ENCODE data around the gene DNASE1L1. TPM values are rescaled to one million over a fixed set of nuclear protein-coding genes. Genes with fewer than 3 reads are reported as not detected.

DNASE1L1 gene
- total and polyA plus RNA-seq, 2 of the 13 experiments (the other 11 are each of a cell fraction or from before 2014, with no cell fraction given), result 4.7 to 12.3 TPM

DNA sequence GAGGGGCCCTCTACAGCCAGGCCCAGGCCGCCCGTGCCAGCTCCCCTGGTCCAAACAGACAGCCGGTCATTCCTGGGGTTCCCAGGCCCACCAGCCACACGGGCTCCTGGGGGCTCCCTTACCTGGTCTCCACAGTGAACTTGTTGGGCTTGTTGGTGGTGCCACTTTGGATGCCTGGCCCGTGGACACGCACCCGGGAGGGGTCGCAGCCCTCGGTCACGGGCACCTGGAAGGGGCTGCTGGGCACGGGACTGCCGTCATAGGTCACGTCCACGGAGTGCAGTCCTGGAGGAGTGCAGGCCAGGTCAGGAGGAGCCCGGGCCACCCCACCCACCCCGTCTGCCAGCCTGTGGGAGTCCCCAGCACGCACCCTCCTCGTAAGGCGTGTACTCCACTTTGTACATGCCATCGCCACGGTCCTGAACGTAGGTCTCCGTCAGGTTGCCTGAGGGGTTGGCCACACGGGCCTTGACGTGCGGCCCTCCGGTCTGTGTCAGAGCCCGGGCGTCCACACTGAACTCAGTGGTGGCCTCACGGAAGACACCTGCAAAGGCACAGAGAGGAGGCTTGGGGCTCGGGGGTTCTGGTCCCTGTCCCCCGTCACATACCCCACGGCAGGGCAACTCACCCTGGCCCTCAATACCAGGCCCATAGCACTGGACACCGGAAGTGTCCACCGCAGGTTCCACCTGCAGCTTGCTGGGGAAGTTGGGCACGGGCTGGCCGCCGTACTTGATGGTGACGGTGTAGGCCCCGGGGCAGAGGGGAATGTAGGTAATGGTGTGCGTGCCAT, 49.5 kb downstream of the DNASE1L1 start:
- H3K9me3 ChIP-seq (ENCODE audit: low read length), result no peaks in the 10 kb centered on the region
- intact Hi-C loops (cut with micrococcal nuclease; ENCODE audit: unreplicated experiment) (no loop called here), in situ Hi-C loops (cut with HindIII; ENCODE audit: extremely low pct_ligation_motif_present, low pct_unique_long_range_greater_than_20kb) (no loop called here)
- no peak overlapping the region for H3K27ac ChIP-seq (ENCODE audit: extremely low read length, insufficient read depth, low read length)
- peaks cover 3% of the 10 kb centered on the region; the same call in 1 of the 2 replicates for H4K20me1 ChIP-seq (ENCODE audit: insufficient read depth, low read length)
- ATAC-seq (no peak), FAIRE-seq (no peak), DNase-seq (ENCODE audit: low spot score) (no peak)
- no peaks in the 10 kb centered on the region for H3K27me3 ChIP-seq (ENCODE audit: control insufficient read depth in 1 of 2, insufficient read depth in 2 of 2, low read length in 2 of 2)
- H3K4me1 ChIP-seq (ENCODE audit: insufficient read depth, low read length), result peaks cover 18% of the 10 kb centered on the region
- no peak overlapping the region for H3K4me2 ChIP-seq (ENCODE audit: low read depth, low read length)
- H3K9ac ChIP-seq (ENCODE audit: insufficient read depth, low read depth, low read length), result no peak overlapping the region
- H2AFZ ChIP-seq (ENCODE audit: low read length), result no peak overlapping the region
- CTCF ChIA-PET (ENCODE audit: low intra/inter-chr PET ratio, low total read pairs), result no interaction called here
- TSS peak; percentile 38 for BruUV-seq (replicated peaks)
- H3K36me3 ChIP-seq (replicated peaks in 1 of 2; ENCODE audit: control insufficient read depth in 1 of 2, insufficient read depth in 2 of 2, low read length in 2 of 2), result peaks cover 23 to 53% of the 10 kb centered on the region in 2 experiments; a peak in 4 of 5 replicates
- no peaks in the 10 kb centered on the region for H3K79me2 ChIP-seq (ENCODE audit: insufficient read depth, low read length)
- 90% methylated on average over 2 of the region's 41 CpGs for WGBS (ENCODE audit: low lambda C conversion rate)
- POLR2A ChIA-PET, result no interaction called here
- H3K4me3 ChIP-seq (replicated peaks in 1 of 3; ENCODE audit: insufficient read depth in 1 of 3, low read depth in 2 of 3, low read length in 3 of 3), result no peak overlapping the region
- TF ChIP-seq RBFOX2 (IDR thresholded peaks at IDR 0.05; ENCODE audit: low read depth, low read length) (peak; percentile 48; the same call in 1 of the 2 replicates), ZNF552 (CRISPR knock-in tag; IDR thresholded peaks at IDR 0.05; ENCODE audit: borderline replicate concordance) (no peak), DNMT1 (CRISPR knock-in tag; IDR thresholded peaks at IDR 0.05) (no peak), AGO2 (optimal IDR thresholded peaks at IDR 0.05; ENCODE audit: low read depth, low read length) (peak; percentile 49), SNAI1 (CRISPR knock-in tag; IDR thresholded peaks at IDR 0.05; ENCODE audit: borderline replicate concordance) (no peak)

GRCh38 chrX:154358829-154359228, 50.2 kb downstream of the DNASE1L1 start:
- POLR2A ChIA-PET, result no interaction called here
- Histone ChIP-seq H3K79me2 (ENCODE audit: insufficient read depth, low read length) (no peaks in the 10 kb centered on the region), H3K4me3 (replicated peaks in 1 of 3; ENCODE audit: insufficient read depth in 1 of 3, low read depth in 2 of 3, low read length in 3 of 3) (no peak overlapping the region), H3K4me2 (ENCODE audit: low read depth, low read length) (no peak overlapping the region), H3K9ac (ENCODE audit: insufficient read depth, low read depth, low read length) (no peak overlapping the region), H3K36me3 (replicated peaks in 1 of 2; ENCODE audit: control insufficient read depth in 1 of 2, insufficient read depth in 2 of 2, low read length in 2 of 2) (peaks cover 26 to 49% of the 10 kb centered on the region in 2 experiments; a peak in 4 of 5 replicates), H4K20me1 (ENCODE audit: insufficient read depth, low read length) (peaks cover 3% of the 10 kb centered on the region; the same call in 1 of the 2 replicates), H3K4me1 (ENCODE audit: insufficient read depth, low read length) (peaks cover 18% of the 10 kb centered on the region), H3K9me3 (ENCODE audit: low read length) (no peaks in the 10 kb centered on the region), H3K27me3 (ENCODE audit: control insufficient read depth in 1 of 2, insufficient read depth in 2 of 2, low read length in 2 of 2) (no peaks in the 10 kb centered on the region), H2AFZ (ENCODE audit: low read length) (no peak overlapping the region), H3K27ac (ENCODE audit: extremely low read length, insufficient read depth, low read length) (no peak overlapping the region)
- 63% methylated on average over 1 of the region's 6 CpGs for WGBS (ENCODE audit: low lambda C conversion rate)
- intact Hi-C loops (cut with micrococcal nuclease; ENCODE audit: unreplicated experiment), result loop anchor here (1.0 kb wide), 1 partner anchor 15 kb away; the partner anchor contains the start of gene FLNA
- in situ Hi-C loops (cut with HindIII; ENCODE audit: extremely low pct_ligation_motif_present, low pct_unique_long_range_greater_than_20kb), result no loop called here
- ATAC-seq (peak; percentile 26), FAIRE-seq (peak; percentile 55), DNase-seq (ENCODE audit: low spot score) (no peak)
- CTCF ChIA-PET (ENCODE audit: low intra/inter-chr PET ratio, low total read pairs), result no interaction called here
- no TSS peak for BruUV-seq (replicated peaks)
- peak; percentile 82 for TF ChIP-seq HNF4G (IDR thresholded peaks at IDR 0.05; ENCODE audit: borderline replicate concordance, low read depth, low read length)
- TF ChIP-seq HNF4G (CRISPR knock-in tag; IDR thresholded peaks at IDR 0.05; ENCODE audit: borderline replicate concordance, low read depth), result peak; percentile 50; the same call in 1 of the 2 replicates
- TF ChIP-seq ZNF432 (CRISPR knock-in tag; IDR thresholded peaks at IDR 0.05; ENCODE audit: borderline replicate concordance), result no peak
- TF ChIP-seq MAZ (IDR thresholded peaks at IDR 0.05; ENCODE audit: borderline replicate concordance, low read depth, low read length), result no peak
- TF ChIP-seq MAZ (CRISPR knock-in tag; IDR thresholded peaks at IDR 0.05; ENCODE audit: low read depth), result 0 out of 2 replicates have a peak, but pooled peaks have one; percentile 18
- no peak for TF ChIP-seq CENPT (CRISPR knock-in tag; IDR thresholded peaks at IDR 0.05; ENCODE audit: low read depth)
- TF ChIP-seq, protein P1, sequence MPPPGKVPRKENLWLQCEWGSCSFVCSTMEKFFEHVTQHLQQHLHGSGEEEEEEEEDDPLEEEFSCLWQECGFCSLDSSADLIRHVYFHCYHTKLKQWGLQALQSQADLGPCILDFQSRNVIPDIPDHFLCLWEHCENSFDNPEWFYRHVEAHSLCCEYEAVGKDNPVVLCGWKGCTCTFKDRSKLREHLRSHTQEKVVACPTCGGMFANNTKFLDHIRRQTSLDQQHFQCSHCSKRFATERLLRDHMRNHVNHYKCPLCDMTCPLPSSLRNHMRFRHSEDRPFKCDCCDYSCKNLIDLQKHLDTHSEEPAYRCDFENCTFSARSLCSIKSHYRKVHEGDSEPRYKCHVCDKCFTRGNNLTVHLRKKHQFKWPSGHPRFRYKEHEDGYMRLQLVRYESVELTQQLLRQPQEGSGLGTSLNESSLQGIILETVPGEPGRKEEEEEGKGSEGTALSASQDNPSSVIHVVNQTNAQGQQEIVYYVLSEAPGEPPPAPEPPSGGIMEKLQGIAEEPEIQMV (CRISPR knock-in tag; IDR thresholded peaks at IDR 0.05; ENCODE audit: low read depth), result no peak

Measured in HepG2 (cell line).